Kidney capillary endothelial cell (primary cell): ENCODE measurements around the gene EPHB1.
"Not testable (repeated sequence)": the region's sequence is repeated elsewhere in the genome, so short reads cannot be mapped to it uniquely, and the experiment has no call there.

Source experiments
- DNase-seq: peaks from one replicate; pipeline ENCODE4 v3.0.0-alpha.2; 2018; ENCODE audit warnings: low spot score

The EPHB1 gene

GRCh38 chr3:134777341-134777740 is 17.7 kb upstream of the EPHB1 start:
- DNase-seq, result no peak

GRCh38 chr3:134788283-134788682 is 6.8 kb upstream of the EPHB1 start:
- not testable (repeated sequence) for DNase-seq

GRCh38 chr3:134790065-134790464 is 5.0 kb upstream of the EPHB1 start:
- no peak for DNase-seq

GRCh38 chr3:134791992-134792391 is 3.1 kb upstream of the EPHB1 start:
- DNase-seq, result no peak

- DNase-seq, result no peak
Observed at GRCh38 chr3:134792700-134793099, 2.4 kb upstream of the EPHB1 start.

GRCh38 chr3:134793562-134793961 is 1.5 kb upstream of the EPHB1 start:
- no peak for DNase-seq

- no peak for DNase-seq
Observed at GRCh38 chr3:134794323-134794722, 737 bp upstream of the EPHB1 start.

- peak; percentile 36 for DNase-seq
Observed at GRCh38 chr3:134795746-134796280, 753 bp downstream of the EPHB1 start.

- DNase-seq, result peak; percentile 53
Observed at GRCh38 chr3:134796281-134797056, 1.4 kb downstream of the EPHB1 start.

- DNase-seq, result peak; percentile 77
Observed at GRCh38 chr3:134797057-134797740, 2.1 kb downstream of the EPHB1 start.

GRCh38 chr3:134797741-134798451 is 2.8 kb downstream of the EPHB1 start:
- DNase-seq, result no peak

GRCh38 chr3:134798681-134799311 is 3.7 kb downstream of the EPHB1 start:
- DNase-seq, result no peak

GRCh38 chr3:134799393-134799792 is 4.3 kb downstream of the EPHB1 start:
- no peak for DNase-seq

GRCh38 chr3:134801204-134801958 is 6.3 kb downstream of the EPHB1 start:
- no peak for DNase-seq

- DNase-seq, result no peak
Observed at GRCh38 chr3:134802428-134803050, 7.5 kb downstream of the EPHB1 start.

- no peak for DNase-seq
Observed at GRCh38 chr3:134803051-134803505, 8.0 kb downstream of the EPHB1 start.

GRCh38 chr3:134803652-134804051 is 8.6 kb downstream of the EPHB1 start:
- no peak for DNase-seq

- DNase-seq, result no peak
Observed at GRCh38 chr3:134804508-134805480, 9.7 kb downstream of the EPHB1 start.

GRCh38 chr3:134807189-134807588 is 12.1 kb downstream of the EPHB1 start:
- no peak for DNase-seq

- no peak for DNase-seq
Observed at GRCh38 chr3:134808835-134809234, 13.8 kb downstream of the EPHB1 start.
